ENCODE measurements around the gene TXLNG.

DNA sequence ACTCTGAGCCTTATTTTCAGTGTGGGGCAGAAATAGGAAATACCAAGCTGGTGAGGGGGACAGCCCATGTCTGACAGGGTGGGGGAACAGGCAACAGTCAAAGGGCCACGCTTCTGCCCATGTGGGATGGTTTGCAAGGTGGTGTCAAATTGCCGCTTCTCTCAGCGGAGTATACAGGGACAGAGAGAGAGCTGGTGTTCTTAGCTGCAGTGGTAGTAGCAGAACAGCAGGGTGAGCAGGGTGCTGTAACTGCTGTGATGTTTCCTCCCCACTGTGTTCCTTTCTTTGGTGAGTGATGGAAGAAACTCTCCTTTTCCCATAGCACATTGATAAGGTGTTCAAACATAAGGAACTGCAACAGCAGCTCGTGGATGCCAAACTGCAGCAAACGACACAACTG is 46.0 kb downstream of the TXLNG start:
- TF ChIP-seq REST (IDR thresholded peaks at IDR 0.05; ENCODE audit: insufficient replicate concordance, low read depth) (no peak), POLR2AphosphoS5 (IDR thresholded peaks at IDR 0.05; ENCODE audit: low read depth) (no peak), GABPA (IDR thresholded peaks at IDR 0.05; ENCODE audit: low read depth) (no peak), SPI1 (IDR thresholded peaks at IDR 0.05; ENCODE audit: borderline replicate concordance, low read depth) (no peak)
- TF ChIP-seq, protein P1, sequence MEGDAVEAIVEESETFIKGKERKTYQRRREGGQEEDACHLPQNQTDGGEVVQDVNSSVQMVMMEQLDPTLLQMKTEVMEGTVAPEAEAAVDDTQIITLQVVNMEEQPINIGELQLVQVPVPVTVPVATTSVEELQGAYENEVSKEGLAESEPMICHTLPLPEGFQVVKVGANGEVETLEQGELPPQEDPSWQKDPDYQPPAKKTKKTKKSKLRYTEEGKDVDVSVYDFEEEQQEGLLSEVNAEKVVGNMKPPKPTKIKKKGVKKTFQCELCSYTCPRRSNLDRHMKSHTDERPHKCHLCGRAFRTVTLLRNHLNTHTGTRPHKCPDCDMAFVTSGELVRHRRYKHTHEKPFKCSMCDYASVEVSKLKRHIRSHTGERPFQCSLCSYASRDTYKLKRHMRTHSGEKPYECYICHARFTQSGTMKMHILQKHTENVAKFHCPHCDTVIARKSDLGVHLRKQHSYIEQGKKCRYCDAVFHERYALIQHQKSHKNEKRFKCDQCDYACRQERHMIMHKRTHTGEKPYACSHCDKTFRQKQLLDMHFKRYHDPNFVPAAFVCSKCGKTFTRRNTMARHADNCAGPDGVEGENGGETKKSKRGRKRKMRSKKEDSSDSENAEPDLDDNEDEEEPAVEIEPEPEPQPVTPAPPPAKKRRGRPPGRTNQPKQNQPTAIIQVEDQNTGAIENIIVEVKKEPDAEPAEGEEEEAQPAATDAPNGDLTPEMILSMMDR (IDR thresholded peaks at IDR 0.05; ENCODE audit: insufficient read depth, low read length): no peak

All from HL-60 (cell line).